ENCODE data around the gene OMP.

The OMP gene

GRCh38 chr11:77104727-77105126 is 2.1 kb downstream of the OMP start:
- DNase-seq (ENCODE audit: low read depth): no peak

- DNase-seq (ENCODE audit: low read depth): no peak
These were observed 3.7 kb downstream of the OMP start for GRCh38 chr11:77106321-77106720.

- DNase-seq (ENCODE audit: low read depth): no peak
These were observed 4.1 kb downstream of the OMP start for GRCh38 chr11:77106759-77107158.

- no peak for DNase-seq (ENCODE audit: low read depth)
These were observed 5.3 kb downstream of the OMP start for GRCh38 chr11:77107950-77108349.

- DNase-seq (ENCODE audit: low read depth): no peak
These were observed 5.8 kb downstream of the OMP start for GRCh38 chr11:77108436-77108835.

GRCh38 chr11:77109236-77110019 is 6.8 kb downstream of the OMP start:
- DNase-seq (ENCODE audit: low read depth): no peak

GRCh38 chr11:77110836-77111235 is 8.2 kb downstream of the OMP start:
- no peak for DNase-seq (ENCODE audit: low read depth)

- no peak for DNase-seq (ENCODE audit: low read depth)
These were observed 8.6 kb downstream of the OMP start for GRCh38 chr11:77111277-77111676.

- no peak for DNase-seq (ENCODE audit: low read depth)
These were observed 9.3 kb downstream of the OMP start for GRCh38 chr11:77111946-77112345.

- no peak for DNase-seq (ENCODE audit: low read depth)
These were observed 10.2 kb downstream of the OMP start for GRCh38 chr11:77112641-77113381.

GRCh38 chr11:77113382-77114088 is 10.9 kb downstream of the OMP start:
- DNase-seq (ENCODE audit: low read depth): no peak

- DNase-seq (ENCODE audit: low read depth): no peak
These were observed 11.4 kb downstream of the OMP start for GRCh38 chr11:77114089-77114463.

- no peak for DNase-seq (ENCODE audit: low read depth)
These were observed 12.6 kb downstream of the OMP start for GRCh38 chr11:77115181-77115611.

- no peak for DNase-seq (ENCODE audit: low read depth)
These were observed 13.3 kb downstream of the OMP start for GRCh38 chr11:77115956-77116355.

- DNase-seq (ENCODE audit: low read depth): no peak
These were observed 14.9 kb downstream of the OMP start for GRCh38 chr11:77117492-77117891.

- DNase-seq (ENCODE audit: low read depth): no peak
These were observed 15.4 kb downstream of the OMP start for GRCh38 chr11:77118086-77118485.

GRCh38 chr11:77118971-77119370 is 16.3 kb downstream of the OMP start:
- no peak for DNase-seq (ENCODE audit: low read depth)

GRCh38 chr11:77119531-77119936 is 16.9 kb downstream of the OMP start:
- DNase-seq (ENCODE audit: low read depth): no peak

- no peak for DNase-seq (ENCODE audit: low read depth)
These were observed 17.9 kb downstream of the OMP start for GRCh38 chr11:77120571-77120970.

GRCh38 chr11:77121096-77121640 is 18.5 kb downstream of the OMP start:
- DNase-seq (ENCODE audit: low read depth): peak; percentile 25

- no peak for DNase-seq (ENCODE audit: low read depth)
These were observed 19.4 kb downstream of the OMP start for GRCh38 chr11:77121876-77122575.
